BLaER1 (cell line): ENCODE measurements around the gene CCL17.
"Not testable (repeated sequence)": the region's sequence is repeated elsewhere in the genome, so short reads cannot be mapped to it uniquely, and the experiment has no call there.

Experiments
- H3K27ac ChIP-seq: shearing (Covaris generic); formaldehyde crosslinking; 2 replicates; pipeline ENCODE4 v1.8.1; 2022
- H3K27me3 ChIP-seq: shearing (Covaris generic); formaldehyde crosslinking; 2 replicates; pipeline ENCODE4 v1.8.1; 2022
- H3K36me3 ChIP-seq: shearing (Covaris generic); formaldehyde crosslinking; 2 replicates; pipeline ENCODE4 v1.8.1; 2022
- H3K4me1 ChIP-seq: shearing (Covaris generic); formaldehyde crosslinking; 2 replicates; pipeline ENCODE4 v1.8.1; 2022
- H3K4me2 ChIP-seq: shearing (Covaris generic); formaldehyde crosslinking; 2 replicates; pipeline ENCODE4 v1.8.1; 2022
- H3K4me3 ChIP-seq: shearing (Covaris generic); formaldehyde crosslinking; 2 replicates; pipeline ENCODE4 v1.8.1; 2022
- H3K9ac ChIP-seq: shearing (Covaris generic); formaldehyde crosslinking; 2 replicates; pipeline ENCODE4 v1.8.1; 2022
- H3K9me3 ChIP-seq: shearing (Covaris generic); formaldehyde crosslinking; 2 replicates; pipeline ENCODE4 v1.8.1; 2022
- H4K20me1 ChIP-seq: shearing (Covaris generic); formaldehyde crosslinking; 2 replicates; pipeline ENCODE4 v1.8.1; 2022
- Cebpa-rat ChIP-seq: shearing (Covaris generic); IDR thresholded peaks from 2 replicates; pipeline ENCODE4 v1.8.1; 2022

CCL17 gene

DNA sequence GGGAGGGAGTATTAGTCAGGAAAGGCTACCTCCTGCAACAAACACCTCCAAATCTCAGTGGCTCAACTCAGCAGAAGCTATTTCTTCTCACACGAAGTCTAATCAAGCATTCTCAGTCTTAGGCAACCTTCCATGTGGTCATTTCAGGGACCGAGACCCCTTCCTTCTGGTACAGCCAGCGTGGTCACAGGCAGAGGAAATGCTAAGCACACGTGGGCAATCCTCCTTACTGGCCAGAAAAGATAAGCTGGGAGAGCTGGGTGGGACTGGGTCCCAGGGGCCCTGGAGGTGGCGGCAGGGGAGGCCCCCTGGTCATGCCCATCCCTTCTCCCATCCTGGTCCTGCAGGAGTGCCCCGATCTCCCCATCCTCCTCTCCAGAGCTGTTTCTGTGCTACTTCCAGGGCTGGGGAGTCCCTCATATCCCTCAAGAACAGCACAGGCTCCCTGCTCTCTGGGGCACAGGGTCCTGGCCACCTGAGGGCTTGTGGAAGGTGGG, 38.0 kb upstream of the CCL17 start:
- no peaks in the 10 kb centered on the region for H3K27me3 ChIP-seq
- TF ChIP-seq Cebpa-rat = no peak
- H3K9me3 ChIP-seq = no peaks in the 10 kb centered on the region
- no peaks in the 10 kb centered on the region for H3K4me1 ChIP-seq
- H4K20me1 ChIP-seq = no peaks in the 10 kb centered on the region
- H3K9ac ChIP-seq = no peak overlapping the region
- H3K36me3 ChIP-seq = no peaks in the 10 kb centered on the region
- H3K4me2 ChIP-seq = no peak overlapping the region
- H3K27ac ChIP-seq = no peak overlapping the region
- H3K4me3 ChIP-seq = no peak overlapping the region

DNA sequence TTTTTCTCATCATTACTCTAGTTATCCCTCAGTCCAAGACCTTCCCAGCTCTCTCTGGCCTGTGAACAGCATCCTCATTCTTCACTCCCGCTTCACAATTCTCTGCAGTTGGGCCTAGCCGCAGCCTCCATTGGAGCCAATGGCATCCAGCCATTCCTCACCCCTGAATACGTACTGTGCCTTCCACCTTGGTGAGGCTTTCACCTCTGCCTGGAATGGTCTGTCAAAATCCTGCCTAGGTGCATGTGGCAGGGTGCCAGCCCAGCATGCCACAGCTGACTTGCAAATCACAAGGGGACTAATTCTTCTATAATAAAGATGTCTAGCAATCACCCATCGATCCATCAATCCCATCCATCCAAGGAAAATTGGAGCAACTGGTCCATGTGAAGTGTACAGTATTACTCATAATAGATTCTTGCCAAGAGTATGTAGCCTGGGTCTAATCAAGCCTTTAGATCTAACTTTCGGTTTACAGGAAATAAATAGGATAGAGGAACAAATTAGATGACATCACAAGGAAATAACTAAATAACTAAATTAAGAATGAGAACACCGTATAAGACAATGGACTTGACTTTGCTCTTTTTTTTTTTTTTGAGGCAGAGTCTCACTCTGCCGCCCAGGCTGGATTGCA, 37.3 kb upstream of the CCL17 start:
- Histone ChIP-seq H3K36me3 (no peaks in the 10 kb centered on the region), H3K4me2 (no peak overlapping the region), H3K9me3 (no peaks in the 10 kb centered on the region), H3K4me1 (peaks cover 1% of the 10 kb centered on the region; the same call in 1 of the 2 replicates), H3K4me3 (no peak overlapping the region), H4K20me1 (no peaks in the 10 kb centered on the region), H3K9ac (no peak overlapping the region), H3K27ac (no peak overlapping the region), H3K27me3 (no peaks in the 10 kb centered on the region)
- TF ChIP-seq Cebpa-rat = no peak

GRCh38 chr16:57371494-57372371, 32.8 kb upstream of the CCL17 start:
- H3K9ac ChIP-seq = no peak overlapping the region
- no peak overlapping the region for H3K4me3 ChIP-seq
- peaks cover 11% of the 10 kb centered on the region for H3K4me1 ChIP-seq
- no peaks in the 10 kb centered on the region for H3K27me3 ChIP-seq
- no peak for TF ChIP-seq Cebpa-rat
- no peak overlapping the region for H3K4me2 ChIP-seq
- H3K27ac ChIP-seq = no peak overlapping the region
- H4K20me1 ChIP-seq = no peaks in the 10 kb centered on the region
- no peaks in the 10 kb centered on the region for H3K9me3 ChIP-seq
- H3K36me3 ChIP-seq = no peaks in the 10 kb centered on the region

GRCh38 chr16:57372372-57373116, 32.0 kb upstream of the CCL17 start, which contains the start of gene CX3CL1:
CX3CL1 (plus strand) TSS chr16:57372490; CDS start chr16:57372569, 79 bp downstream.
- no peak within 1 kb of the TSS for H3K27ac ChIP-seq
- H3K9ac ChIP-seq = 0 out of 2 replicates have a peak within 1 kb of the TSS, but pooled peaks have one; percentile 19
- H3K4me2 ChIP-seq = peak within 1 kb of the TSS; percentile 30; the same call in 1 of the 2 replicates

DNA sequence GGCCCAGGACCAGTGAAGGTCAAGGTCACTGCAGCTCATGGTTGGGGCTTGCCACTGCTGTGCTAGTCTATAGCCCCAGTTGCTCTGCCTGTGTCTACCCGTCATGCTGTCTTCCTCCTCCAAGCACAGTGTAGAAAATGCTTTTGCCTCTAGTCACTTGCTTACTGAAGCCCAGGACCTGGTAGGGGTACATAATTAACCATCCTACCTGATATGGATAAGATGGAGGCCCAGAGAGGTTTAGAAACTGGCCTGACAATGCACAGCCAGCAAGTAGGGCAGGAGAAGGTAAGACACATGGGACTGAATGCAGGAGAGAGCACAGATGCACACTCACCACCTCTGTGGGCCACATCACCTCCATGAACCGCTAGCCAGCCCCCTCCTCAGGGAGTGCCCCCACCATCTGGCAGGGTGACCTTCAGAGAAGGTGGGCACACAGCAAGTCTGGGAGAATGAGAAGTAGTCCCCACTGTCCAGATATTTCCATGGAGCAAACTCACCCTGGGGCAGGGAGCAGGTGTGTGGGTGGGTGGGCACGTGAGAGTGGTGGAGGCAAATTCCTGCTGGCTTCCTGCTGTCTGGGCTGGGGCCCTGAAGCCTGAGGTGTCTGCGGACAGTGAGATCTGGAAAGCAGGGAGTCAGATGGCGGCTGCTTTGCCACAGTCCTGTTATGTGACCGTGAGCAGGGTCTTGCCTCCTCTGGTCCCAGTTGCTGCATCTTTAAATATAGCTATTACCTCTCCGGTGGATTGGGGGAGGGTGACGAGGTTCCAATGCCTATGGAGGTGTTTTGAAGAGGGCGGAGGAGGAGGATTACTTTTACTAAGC, 31.2 kb upstream of the CCL17 start:
- no peaks in the 10 kb centered on the region for H4K20me1 ChIP-seq
- H3K27ac ChIP-seq = no peak overlapping the region
- peak overlapping the region; percentile 30; the same call in 1 of the 2 replicates for H3K4me2 ChIP-seq
- H3K4me1 ChIP-seq = peaks cover 24% of the 10 kb centered on the region
- no peak overlapping the region for H3K4me3 ChIP-seq
- no peak for TF ChIP-seq Cebpa-rat
- no peaks in the 10 kb centered on the region for H3K36me3 ChIP-seq
- H3K27me3 ChIP-seq = no peaks in the 10 kb centered on the region
- no peak overlapping the region for H3K9ac ChIP-seq
- H3K9me3 ChIP-seq = no peaks in the 10 kb centered on the region

More at GRCh38 chr16:57372372-57373116, 32.0 kb upstream of the CCL17 start, which contains the start of gene CX3CL1:
- TF ChIP-seq Cebpa-rat = no peak
- Histone ChIP-seq H4K20me1 (no peaks in the 10 kb centered on the region), H3K4me3 (no peak within 1 kb of the TSS), H3K4me1 (peaks cover 16% of the 10 kb centered on the region), H3K9me3 (no peaks in the 10 kb centered on the region), H3K36me3 (no peaks in the 10 kb centered on the region), H3K27me3 (no peaks in the 10 kb centered on the region)

DNA sequence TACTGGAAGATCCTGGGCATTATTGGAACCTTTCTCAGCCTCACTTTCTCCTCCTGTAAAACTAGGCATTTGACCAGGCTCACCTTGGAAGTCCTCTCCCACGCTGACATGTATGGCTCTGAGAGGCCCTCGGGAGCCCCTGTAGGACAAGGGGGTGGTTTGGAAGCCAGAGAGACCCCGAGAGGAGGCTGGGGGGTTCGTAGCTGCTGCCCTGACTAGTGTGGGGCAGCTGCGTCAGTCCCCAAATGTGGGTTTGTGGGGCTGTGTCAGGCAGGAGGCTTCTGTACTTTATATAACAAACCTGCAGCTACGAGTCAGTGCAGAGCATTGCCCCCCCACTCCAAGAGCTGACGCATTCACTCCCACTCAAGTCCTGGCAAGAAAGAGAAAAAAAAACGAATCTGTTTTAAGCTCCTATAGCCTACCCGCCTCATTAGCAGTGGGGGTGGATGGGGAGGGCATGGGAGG, 30.5 kb upstream of the CCL17 start:
- no peak overlapping the region for H3K27ac ChIP-seq
- no peak overlapping the region for H3K9ac ChIP-seq
- no peaks in the 10 kb centered on the region for H3K36me3 ChIP-seq
- no peak overlapping the region for H3K4me2 ChIP-seq
- no peak overlapping the region for H3K4me3 ChIP-seq
- TF ChIP-seq Cebpa-rat = no peak
- no peaks in the 10 kb centered on the region for H3K27me3 ChIP-seq
- no peaks in the 10 kb centered on the region for H4K20me1 ChIP-seq
- peaks cover 27% of the 10 kb centered on the region for H3K4me1 ChIP-seq
- H3K9me3 ChIP-seq = no peaks in the 10 kb centered on the region

GRCh38 chr16:57374925-57375465, 29.6 kb upstream of the CCL17 start:
- H3K36me3 ChIP-seq, H3K27me3 ChIP-seq, H3K27ac ChIP-seq, H4K20me1 ChIP-seq, H3K4me3 ChIP-seq, H3K4me2 ChIP-seq, H3K9me3 ChIP-seq, H3K9ac ChIP-seq: not testable (repeated sequence)
- peaks cover 27% of the 10 kb centered on the region for H3K4me1 ChIP-seq

DNA sequence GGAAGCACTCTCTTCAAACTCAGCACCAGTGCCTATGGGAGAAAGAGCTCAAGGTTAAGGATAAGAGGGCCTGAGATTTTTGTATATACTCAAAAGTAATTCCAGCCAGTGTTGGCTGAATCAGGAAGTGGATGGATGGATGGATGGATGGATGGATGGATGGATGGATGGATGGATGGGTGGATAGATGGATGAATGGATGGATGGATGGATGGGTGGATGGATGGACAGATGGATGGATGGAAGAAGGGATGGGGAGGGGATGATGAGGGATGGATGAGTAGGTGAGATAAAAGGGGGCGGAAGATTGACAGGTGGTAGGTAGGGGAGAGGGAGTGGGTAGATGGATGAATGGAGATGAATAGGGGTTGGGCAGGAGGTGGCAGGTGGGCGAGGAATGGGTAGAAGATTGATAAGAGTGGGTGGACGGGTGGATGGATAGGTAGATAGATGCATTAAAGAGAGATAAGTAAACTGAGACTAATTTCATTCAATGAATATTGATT, 28.2 kb upstream of the CCL17 start:
- Histone ChIP-seq H3K4me2 (no peak overlapping the region), H3K9ac (no peak overlapping the region), H4K20me1 (no peaks in the 10 kb centered on the region), H3K4me1 (peaks cover 32% of the 10 kb centered on the region), H3K27me3 (no peaks in the 10 kb centered on the region), H3K9me3 (no peaks in the 10 kb centered on the region), H3K4me3 (no peak overlapping the region), H3K27ac (no peak overlapping the region), H3K36me3 (no peaks in the 10 kb centered on the region)
- TF ChIP-seq Cebpa-rat = no peak
